M059J (cell line): Measurements from ENCODE around the gene RECK. TPM values are rescaled to one million over a fixed set of nuclear protein-coding genes. Genes with fewer than 3 reads are reported as not detected.
"Not testable (repeated sequence)": the region's sequence is repeated elsewhere in the genome, so short reads cannot be mapped to it uniquely, and the experiment has no call there.

Experiments
- DNase-seq: peaks from one replicate; pipeline ENCODE4 v3.0.0-alpha.2; 2012; ENCODE audit warnings: low read depth
- total RNA-seq: library from RNA; depleted of rRNA; stranded (reverse); fragments of >200 nt; shearing (Covaris generic); gene quantifications from 2 replicates; pipeline ENCODE4 v1.2.3, GENCODE V29; 2014; rRNA removed

Gene RECK
- total RNA-seq, 1 experiment from 2014 or later, result 23.7 TPM

GRCh38 chr9:36158122-36158521 is 121.4 kb downstream of the RECK start:
- DNase-seq, result no peak

- DNase-seq, result no peak
Observed at GRCh38 chr9:36158917-36159316, 122.2 kb downstream of the RECK start.

- DNase-seq, result not testable (repeated sequence)
Observed at GRCh38 chr9:36159509-36159908, 122.8 kb downstream of the RECK start.

- DNase-seq, result not testable (repeated sequence)
Observed at GRCh38 chr9:36160126-36160525, 123.4 kb downstream of the RECK start.

GRCh38 chr9:36161187-36161586 is 124.5 kb downstream of the RECK start:
- DNase-seq, result peak; percentile 45

- no peak for DNase-seq
Observed at GRCh38 chr9:36162211-36162738, 125.6 kb downstream of the RECK start.

- DNase-seq, result peak; percentile 65
Observed at GRCh38 chr9:36163049-36163785, 126.5 kb downstream of the RECK start.

- peak; percentile 55 for DNase-seq
Observed at GRCh38 chr9:36163786-36164170, 127.1 kb downstream of the RECK start.

- DNase-seq, result no peak
Observed at GRCh38 chr9:36164372-36164771, 127.7 kb downstream of the RECK start.

GRCh38 chr9:36164989-36165388 is 128.3 kb downstream of the RECK start:
- no peak for DNase-seq

- peak; percentile 67 for DNase-seq
Observed at GRCh38 chr9:36165826-36166167, 129.1 kb downstream of the RECK start.

- peak; percentile 89 for DNase-seq
Observed at GRCh38 chr9:36166168-36166927, 129.6 kb downstream of the RECK start.

GRCh38 chr9:36169166-36169565 is 132.5 kb downstream of the RECK start, which contains the start of gene CCIN:
CCIN (plus strand) TSS chr9:36169388; CDS start chr9:36169503, 115 bp downstream.
- no peak for DNase-seq

- no peak for DNase-seq
Observed at GRCh38 chr9:36169708-36170107, 133.0 kb downstream of the RECK start.

- no peak for DNase-seq
Observed at GRCh38 chr9:36170531-36170930, 133.8 kb downstream of the RECK start.

GRCh38 chr9:36173861-36174260 is 137.1 kb downstream of the RECK start:
- no peak for DNase-seq

Other genes with a start within 250 kb of the RECK start
- 4.4 and 7.6 TPM in 2 replicates for gene NPR2, start 245.3 kb upstream of the RECK start, total RNA-seq
- gene SPAG8, start 224.7 kb upstream of the RECK start, total RNA-seq, result 0.86 and 2.3 TPM in 2 replicates
- 53.5 and 92.9 TPM in 2 replicates for gene HINT2, start 221.9 kb upstream of the RECK start, total RNA-seq
- gene FAM221B, start 208.2 kb upstream of the RECK start, total RNA-seq, result not detected in 2 replicates
- gene TMEM8B, start 207.7 kb upstream of the RECK start, total RNA-seq, result 1.9 and 4.2 TPM in 2 replicates
- not detected in 2 replicates for gene OR13J1, start 166.5 kb upstream of the RECK start, total RNA-seq
- 1.6 and 3.1 TPM in 2 replicates for gene HRCT1, start 130.7 kb upstream of the RECK start, total RNA-seq
- not detected in 2 replicates for gene SPAAR, start 127.4 kb upstream of the RECK start, total RNA-seq
- not detected in 2 replicates for gene OR2S2, start 78.8 kb upstream of the RECK start, total RNA-seq
- 6.7 and 10.1 TPM in 2 replicates for gene GLIPR2, start 99.8 kb downstream of the RECK start, total RNA-seq
- 0.42 TPM in 1 of 2 replicates, not detected in the other for gene CCIN, start 132.5 kb downstream of the RECK start, total RNA-seq
- 432 and 496 TPM in 2 replicates for gene CLTA, start 154.0 kb downstream of the RECK start, total RNA-seq
- gene GNE, start 221.5 kb downstream of the RECK start, total RNA-seq, result 38.0 and 50.0 TPM in 2 replicates